Panc1 (cell line): ENCODE measurements around the gene COA5. TPM values are rescaled to one million over a fixed set of nuclear protein-coding genes. Genes with fewer than 3 reads are reported as not detected.

ENCODE experiments used
- ATAC-seq: fragments of 200-7000 bp; cut with Tn5 transposase; 2 replicates; pipeline ENCODE4 v1.9.1; 2020; ENCODE audit warnings: mild to moderate bottlenecking, moderate library complexity
- BruUV-seq: library from RNA; stranded (reverse); fragments of 400-500 nt; replicated peaks from 2 replicates; lab custom pipeline; 2021; lab: Mats Ljungman, UMichigan
- CTCF ChIA-PET: fragments of 300-600 bp; sonication (Branson Sonifier 250); formaldehyde crosslinking; loops from one replicate; lab custom pipeline; 2022; ENCODE audit warnings: antibody characterized with exemption; lab: Charles Lee
- POLR2A ChIA-PET: fragments of 300-600 bp; sonication (Branson Sonifier 250); formaldehyde crosslinking; loops from one replicate; lab custom pipeline; 2022; ENCODE audit warnings: antibody characterized with exemption; lab: Charles Lee
- DNase-seq: peaks from one replicate; pipeline ENCODE4 v3.0.0-alpha.2; 2010; ENCODE audit warnings: low read depth, low spot score
- H3K27ac ChIP-seq: 2 replicates; pipeline ENCODE4 v1.5.1; 2011; ENCODE audit warnings: mild to moderate bottlenecking, low read length, inconsistent platforms
- H3K27me3 ChIP-seq: fragments of 200-500 bp; sonication (Bioruptor generic); 2 replicates; pipeline ENCODE4 v1.6.0; 2014; ENCODE audit warnings: low read length, inconsistent platforms; ENCODE audit not compliant: control insufficient read depth, insufficient read depth
- H3K36me3 ChIP-seq: fragments of 200-500 bp; sonication (Bioruptor generic); 2 replicates; pipeline ENCODE4 v1.5.1; 2014; ENCODE audit warnings: inconsistent platforms, mild to moderate bottlenecking, low read length, moderate library complexity; ENCODE audit not compliant: control insufficient read depth, insufficient read depth
- H3K4me1 ChIP-seq: 2 replicates; pipeline ENCODE4 v1.5.1; 2011; ENCODE audit warnings: inconsistent platforms, mild to moderate bottlenecking, low read length, moderate library complexity; ENCODE audit not compliant: control insufficient read depth, insufficient read depth
- H3K4me3 ChIP-seq, 2 experiments: 2 replicates each; pipeline ENCODE4 v1.5.1; 2011 to 2012; ENCODE audit warnings: low read depth in 2 of 2, low read length in 2 of 2, mild to moderate bottlenecking in 2 of 2, inconsistent platforms in 1 of 2, moderate library complexity in 1 of 2
- H3K9me3 ChIP-seq: fragments of 200-500 bp; sonication (Bioruptor generic); 2 replicates; pipeline ENCODE4 v1.5.1; 2014; ENCODE audit warnings: low read depth, mild to moderate bottlenecking, inconsistent platforms, low read length, moderate library complexity; ENCODE audit not compliant: control insufficient read depth, insufficient read depth
- CTCF ChIP-seq: fragments of 450-650 bp; IDR thresholded peaks from 2 replicates; pipeline ENCODE4 v1.5.1; 2017; ENCODE audit warnings: mild to moderate bottlenecking
- POLR2AphosphoS5 ChIP-seq: IDR thresholded peaks from 2 replicates; pipeline ENCODE4 v1.6.1; 2012; ENCODE audit warnings: mild to moderate bottlenecking, low read depth, low read length, moderate library complexity
- REST ChIP-seq, 2 experiments: IDR thresholded peaks; 2 replicates each; pipeline ENCODE4 v1.6.1; 2011 to 2012; ENCODE audit warnings: low read depth in 2 of 2, control low read depth in 1 of 2, low read length in 1 of 2, mild to moderate bottlenecking in 1 of 2, moderate library complexity in 1 of 2; ENCODE audit not compliant: insufficient read depth in 1 of 2
- SIN3A ChIP-seq: IDR thresholded peaks from 2 replicates; pipeline ENCODE4 v1.6.1; 2012; ENCODE audit warnings: low read depth, mild to moderate bottlenecking, low read length, moderate library complexity, borderline replicate concordance; ENCODE audit not compliant: insufficient read depth
- TCF7L2 ChIP-seq: IDR thresholded peaks from 2 replicates; pipeline ENCODE4 v1.6.1; 2011; ENCODE audit warnings: mild to moderate bottlenecking, low read depth, low read length, inconsistent platforms
- in situ Hi-C: cut with HindIII; loops from 2 replicates; pipeline ENCODE4 v1.10.0; 2016; ENCODE audit warnings: low sequenced_read_pairs, low pct_unique_long_range_greater_than_20kb
- intact Hi-C: fragments of 100-400 bp; cut with micrococcal nuclease; formaldehyde crosslinking; loops from one replicate; pipeline ENCODE4 v1.10.0; 2022; ENCODE audit not compliant: unreplicated experiment
- total RNA-seq: library from RNA; stranded (reverse); gene quantifications from one replicate; pipeline ENCODE4 v1.2.1, GENCODE V29; 2021; ENCODE audit not compliant: unreplicated experiment

COA5 gene
- total RNA-seq, 1 experiment from 2014 or later, result 20.6 TPM

GRCh38 chr2:98571796-98572195 is 36.5 kb downstream of the COA5 start:
- no peak for DNase-seq
- Histone ChIP-seq H3K4me1 (no peaks in the 10 kb centered on the region), H3K4me3 (no peak overlapping the region), H3K27ac (no peak overlapping the region), H3K36me3 (no peaks in the 10 kb centered on the region), H3K27me3 (no peaks in the 10 kb centered on the region), H3K9me3 (no peaks in the 10 kb centered on the region)
- ChIA-PET POLR2A (no interaction called here), CTCF (no interaction called here)
- intact Hi-C loops, result no loop called here
- no TSS peak for BruUV-seq
- ATAC-seq, result no peak
- TF ChIP-seq TCF7L2 (no peak), SIN3A (no peak), REST (IDR thresholded peaks at IDR 0.05; ENCODE audit: insufficient read depth in 1 of 2, low read depth in 2 of 2, low read length in 1 of 2) (no peak), POLR2AphosphoS5 (no peak), CTCF (no peak)
- in situ Hi-C loops, result no loop called here

- no peak for ATAC-seq
- Histone ChIP-seq H3K27ac (no peak overlapping the region), H3K36me3 (no peaks in the 10 kb centered on the region), H3K9me3 (no peaks in the 10 kb centered on the region), H3K4me3 (no peak overlapping the region), H3K4me1 (no peaks in the 10 kb centered on the region), H3K27me3 (no peaks in the 10 kb centered on the region)
- no TSS peak for BruUV-seq
- CTCF ChIA-PET, result no interaction called here
- intact Hi-C loops (no loop called here), in situ Hi-C loops (no loop called here)
- POLR2A ChIA-PET, result no interaction called here
- TF ChIP-seq REST (IDR thresholded peaks at IDR 0.05; ENCODE audit: insufficient read depth in 1 of 2, low read depth in 2 of 2, low read length in 1 of 2) (no peak), POLR2AphosphoS5 (no peak), TCF7L2 (no peak), SIN3A (no peak), CTCF (no peak)
- no peak for DNase-seq
Measured at GRCh38 chr2:98571121-98571701, 37.1 kb downstream of the COA5 start.
